GM13976 (cell line): ENCODE results near the gene CALML6.

ENCODE experiments used
- DNase-seq: peaks from one replicate; pipeline ENCODE4 v3.0.0; 2012; ENCODE audit warnings: low spot score
- CTCF ChIP-seq: IDR thresholded peaks from 2 replicates; pipeline ENCODE4 v1.5.1; 2012; ENCODE audit warnings: borderline replicate concordance, mild to moderate bottlenecking; ENCODE audit not compliant: insufficient read depth; ENCODE audit errors: extremely low read depth, missing control alignments, control extremely low read depth
- in situ Hi-C: fragments of 300-500 bp; cut with MboI; formaldehyde crosslinking; loops from one replicate; pipeline ENCODE4 v1.12.0; 2022; ENCODE audit warnings: low sequenced_read_pairs, mixed read lengths, inconsistent platforms; ENCODE audit not compliant: unreplicated experiment

The CALML6 gene

GRCh38 chr1:1875932-1876331 is 39.1 kb upstream of the CALML6 start:
- DNase-seq, result no peak
- no peak for TF ChIP-seq CTCF
- in situ Hi-C loops, result no loop called here

- no peak for DNase-seq
- in situ Hi-C loops, result no loop called here
- no peak for TF ChIP-seq CTCF
These were observed 38.6 kb upstream of the CALML6 start for GRCh38 chr1:1876335-1876930.

- no peak for TF ChIP-seq CTCF
- no peak for DNase-seq
- in situ Hi-C loops, result no loop called here
These were observed 37.1 kb upstream of the CALML6 start for GRCh38 chr1:1877865-1878436.

- TF ChIP-seq CTCF, result no peak
- in situ Hi-C loops, result no loop called here
- no peak for DNase-seq
These were observed 35.1 kb upstream of the CALML6 start for GRCh38 chr1:1879942-1880341.

GRCh38 chr1:1880617-1881312 is 34.3 kb upstream of the CALML6 start:
- no peak for DNase-seq
- TF ChIP-seq CTCF, result no peak
- in situ Hi-C loops, result no loop called here

- DNase-seq, result no peak
- in situ Hi-C loops, result no loop called here
- TF ChIP-seq CTCF, result no peak
These were observed 33.3 kb upstream of the CALML6 start for GRCh38 chr1:1881727-1882126.
